ENCODE data around the gene SAMD15.
"Not testable (repeated sequence)": the region's sequence is repeated elsewhere in the genome, so short reads cannot be mapped to it uniquely, and the experiment has no call there.

GRCh38 chr14:77415403-77416030 lies 38.3 kb downstream of the SAMD15 start:
- TF ChIP-seq CTCF (IDR thresholded peaks at IDR 0.05; ENCODE audit: extremely low read depth in 1 of 2, insufficient read depth in 1 of 2, low read depth in 1 of 2, low read length in 2 of 2); POLR2A (IDR thresholded peaks at IDR 0.05; ENCODE audit: low read depth, low read length); MAX (IDR thresholded peaks at IDR 0.05; ENCODE audit: insufficient read depth, insufficient read length); MYC (IDR thresholded peaks at IDR 0.05; ENCODE audit: low read depth, low read length); EZH2 (IDR thresholded peaks at IDR 0.05; ENCODE audit: borderline replicate concordance, low read depth, low read length, severe bottlenecking); POLR2AphosphoS5 (IDR thresholded peaks at IDR 0.05; ENCODE audit: insufficient read depth, low read depth, low read length); FOS (IDR thresholded peaks at IDR 0.05; ENCODE audit: borderline replicate concordance, insufficient read depth, low read length); JUN (IDR thresholded peaks at IDR 0.05; ENCODE audit: borderline replicate concordance, insufficient read depth, insufficient read length, low read depth): not testable (repeated sequence)

Data from endothelial cell of umbilical vein (primary cell).